ENCODE results near the gene WASF1. TPM values are rescaled to one million over a fixed set of nuclear protein-coding genes. Genes with fewer than 3 reads are reported as not detected.

WASF1 gene
- total RNA-seq, 1 experiment from 2014 or later: 21.9 TPM

GRCh38 chr6:110054664-110055386 is 124.6 kb downstream of the WASF1 start:
- in situ Hi-C loops (cut with HindIII; ENCODE audit: low pct_unique_long_range_greater_than_20kb, low sequenced_read_pairs): loop anchor here (25.0 kb wide), 1 partner anchor 343 kb away; no protein-coding TSS in a partner anchor
- no peak for DNase-seq (ENCODE audit: low read depth)

- DNase-seq (ENCODE audit: low read depth): peak; percentile 22
- in situ Hi-C loops (cut with HindIII; ENCODE audit: low pct_unique_long_range_greater_than_20kb, low sequenced_read_pairs): loop anchor here (25.0 kb wide), 1 partner anchor 341 kb away; no protein-coding TSS in a partner anchor
Measured at GRCh38 chr6:110053395-110054240, 125.9 kb downstream of the WASF1 start.

GRCh38 chr6:110050440-110050813 is 129.0 kb downstream of the WASF1 start:
- DNase-seq (ENCODE audit: low read depth): no peak
- in situ Hi-C loops (cut with HindIII; ENCODE audit: low pct_unique_long_range_greater_than_20kb, low sequenced_read_pairs): loop anchor here (25.0 kb wide), 1 partner anchor 338 kb away; no protein-coding TSS in a partner anchor

Other genes with a start within 250 kb of the WASF1 start
- not detected in 2 replicates for gene GPR6, start 201.4 kb downstream of the WASF1 start, total RNA-seq (2014; rRNA removed; shearing (Covaris generic); ENCODE audit: low replicate concordance)
- 13.4 and 15.1 TPM in 2 replicates for gene CDC40, start 757 bp upstream of the WASF1 start, total RNA-seq (2014; rRNA removed; shearing (Covaris generic); ENCODE audit: low replicate concordance)
- not detected in 2 replicates for gene METTL24, start 178.7 kb upstream of the WASF1 start, total RNA-seq (2014; rRNA removed; shearing (Covaris generic); ENCODE audit: low replicate concordance)
- 2.1 and 6.9 TPM in 2 replicates for gene DDO, start 235.9 kb upstream of the WASF1 start, total RNA-seq (2014; rRNA removed; shearing (Covaris generic); ENCODE audit: low replicate concordance)